H1 (cell line): Measurements from ENCODE around the gene ADAMTS15. TPM values are rescaled to one million over a fixed set of nuclear protein-coding genes. Genes with fewer than 3 reads are reported as not detected.

Experiments used
- CTCF ChIA-PET: fragments of 300-600 bp; sonication (Branson Sonifier 250); formaldehyde crosslinking; loops from one replicate; lab custom pipeline; 2021; ENCODE audit not compliant: partially characterized antibody; lab: Charles Lee
- POLR2A ChIA-PET: fragments of 300-600 bp; sonication (Branson Sonifier 250); formaldehyde crosslinking; loops from one replicate; lab custom pipeline; 2021; ENCODE audit warnings: inconsistent platforms; ENCODE audit not compliant: partially characterized antibody; lab: Charles Lee
- DNase-seq, 2 experiments: peaks; one replicate each; pipeline versions ENCODE4 v3.0.0 to v3.0.0-alpha.2; 2010 to 2022; ENCODE audit warnings: low spot score in 2 of 2, low read depth in 1 of 2, mixed read lengths in 1 of 2
- FAIRE-seq: peaks from 2 replicates; lab custom pipeline; 2011; peaks lifted over from hg19 to GRCh38; lab: Jason Lieb, UNC
- H2AFZ ChIP-seq: 2 replicates; pipeline ENCODE4 v1.8.1; 2012; ENCODE audit warnings: low read length, inconsistent platforms
- H2AK5ac ChIP-seq: 2 replicates; pipeline ENCODE4 v1.6.1; 2013; ENCODE audit warnings: low read depth, low read length
- H2BK120ac ChIP-seq: replicated peaks from 2 replicates; pipeline ENCODE3; 2013; ENCODE audit warnings: low read depth, low read length, inconsistent platforms
- H2BK12ac ChIP-seq: 2 replicates; pipeline ENCODE4 v1.6.1; 2013; ENCODE audit warnings: low read depth, low read length
- H2BK15ac ChIP-seq: 2 replicates; pipeline ENCODE4 v1.6.1; 2013; ENCODE audit warnings: low read length
- H2BK20ac ChIP-seq: 2 replicates; pipeline ENCODE4 v1.6.1; 2013; ENCODE audit warnings: low read length
- H2BK5ac ChIP-seq: 2 replicates; pipeline ENCODE4 v1.6.1; 2013; ENCODE audit warnings: low read depth, low read length
- H3K14ac ChIP-seq: 2 replicates; pipeline ENCODE4 v1.6.1; 2013; ENCODE audit warnings: inconsistent platforms; ENCODE audit not compliant: insufficient read length
- H3K18ac ChIP-seq: 2 replicates; pipeline ENCODE4 v1.6.1; 2013; ENCODE audit warnings: low read length; ENCODE audit errors: extremely low read depth
- H3K23ac ChIP-seq: 2 replicates; pipeline ENCODE4 v1.6.1; 2013; ENCODE audit warnings: inconsistent platforms; ENCODE audit not compliant: insufficient read length
- H3K23me2 ChIP-seq: 2 replicates; pipeline ENCODE4 v1.6.1; 2013; ENCODE audit warnings: low read depth, low read length
- H3K27ac ChIP-seq: 2 replicates; pipeline ENCODE4 v1.6.1; 2011; ENCODE audit warnings: low read depth, low read length, inconsistent platforms
- H3K27me3 ChIP-seq, 4 experiments: replicated peaks in 1 of 4; 1 replicate in 1 of 4; 2 replicates in 3 of 4; pipeline versions ENCODE4 v1.6.1 to v1.8.1; 2011 to 2013; ENCODE audit warnings: low read length in 3 of 4, mild to moderate bottlenecking in 3 of 4, inconsistent platforms in 2 of 4, mixed read lengths in 2 of 4, moderate library complexity in 1 of 4; ENCODE audit not compliant: control insufficient read depth in 3 of 4, insufficient read depth in 3 of 4; ENCODE audit errors: extremely low read depth in 1 of 4
- H3K36me3 ChIP-seq, 4 experiments: 2 replicates each; pipeline versions ENCODE4 v1.6.1 to v1.8.1; 2011 to 2013; ENCODE audit warnings: mild to moderate bottlenecking in 4 of 4, low read length in 3 of 4, moderate library complexity in 2 of 4, control low read depth in 1 of 4, inconsistent platforms in 1 of 4; ENCODE audit not compliant: insufficient read depth in 4 of 4, control insufficient read depth in 2 of 4
- H3K4ac ChIP-seq: replicated peaks from 2 replicates; pipeline ENCODE3; 2013; ENCODE audit warnings: low read length, low read depth, mixed read lengths, inconsistent platforms; ENCODE audit not compliant: insufficient read length
- H3K4me1 ChIP-seq, 4 experiments: replicated peaks in 1 of 4; 1 replicate in 1 of 4; 2 replicates in 3 of 4; pipeline versions ENCODE4 v1.6.1 to v1.8.1; 2011 to 2013; ENCODE audit warnings: low read length in 3 of 4, inconsistent platforms in 2 of 4, mixed read lengths in 1 of 4; ENCODE audit not compliant: insufficient read depth in 4 of 4, control insufficient read depth in 3 of 4
- H3K4me2 ChIP-seq, 2 experiments: 2 replicates each; pipeline versions ENCODE4 v1.6.1 to v1.8.1; 2011 to 2013; ENCODE audit warnings: low read depth in 2 of 2, low read length in 2 of 2, control low read depth in 1 of 2, inconsistent platforms in 1 of 2, mild to moderate bottlenecking in 1 of 2; ENCODE audit not compliant: insufficient read depth in 1 of 2
- H3K4me3 ChIP-seq, 4 experiments: fragments of 200-600, 300-600 bp in 1 of 4; sonication (generic), shearing (Covaris generic), sonication (Bioruptor Twin) in 1 of 4; 2 replicates each; pipeline versions ENCODE4 v1.5.1 to v1.8.1; 2011 to 2016; ENCODE audit warnings: low read length in 4 of 4, low read depth in 3 of 4, control low read depth in 2 of 4, inconsistent platforms in 2 of 4, mild to moderate bottlenecking in 2 of 4, mixed read lengths in 1 of 4, moderate library complexity in 1 of 4; ENCODE audit not compliant: insufficient read depth in 2 of 4; ENCODE audit errors: extremely low read depth in 1 of 4
- H3K56ac ChIP-seq: replicated peaks from 2 replicates; pipeline ENCODE3; 2013; ENCODE audit warnings: low read depth, mild to moderate bottlenecking, mixed read lengths, low read length, inconsistent platforms; ENCODE audit not compliant: insufficient read length
- H3K79me1 ChIP-seq: 2 replicates; pipeline ENCODE4 v1.6.1; 2013; ENCODE audit warnings: low read depth, low read length, control low read depth
- H3K79me2 ChIP-seq, 2 experiments: 2 replicates each; pipeline versions ENCODE4 v1.6.1 to v1.8.1; 2012 to 2013; ENCODE audit warnings: low read length in 2 of 2, mild to moderate bottlenecking in 2 of 2, inconsistent platforms in 1 of 2; ENCODE audit not compliant: insufficient read depth in 2 of 2, control insufficient read depth in 1 of 2
- H3K9ac ChIP-seq, 4 experiments: replicated peaks in 1 of 4; 1 replicate in 1 of 4; 2 replicates in 3 of 4; pipeline versions ENCODE4 v1.6.1 to v1.8.1; 2011 to 2013; ENCODE audit warnings: low read depth in 3 of 4, low read length in 3 of 4, control low read depth in 2 of 4, mild to moderate bottlenecking in 2 of 4, moderate library complexity in 2 of 4, inconsistent platforms in 1 of 4; ENCODE audit errors: extremely low read depth in 1 of 4
- H3K9me3 ChIP-seq, 2 experiments: 2 replicates each; pipeline versions ENCODE4 v1.6.1 to v1.8.1; 2012 to 2013; ENCODE audit warnings: mild to moderate bottlenecking in 2 of 2, moderate library complexity in 2 of 2, control low read depth in 1 of 2, inconsistent platforms in 1 of 2, low read depth in 1 of 2, low read length in 1 of 2, mixed read lengths in 1 of 2; ENCODE audit not compliant: insufficient read depth in 2 of 2
- H4K20me1 ChIP-seq, 2 experiments: replicated peaks in 1 of 2; 2 replicates each; pipeline versions ENCODE3 to v1.8.1; 2011 to 2013; ENCODE audit warnings: inconsistent platforms in 2 of 2, low read length in 2 of 2, mild to moderate bottlenecking in 1 of 2; ENCODE audit not compliant: insufficient read depth in 2 of 2, control insufficient read depth in 1 of 2
- H4K5ac ChIP-seq: 2 replicates; pipeline ENCODE4 v1.6.1; 2013; ENCODE audit warnings: low read length, low read depth, mixed read lengths, inconsistent platforms; ENCODE audit not compliant: insufficient read length
- H4K8ac ChIP-seq: 2 replicates; pipeline ENCODE4 v1.8.0; 2013; ENCODE audit warnings: mild to moderate bottlenecking, moderate library complexity, low read length, inconsistent platforms; ENCODE audit not compliant: insufficient read depth; ENCODE audit errors: extremely low read depth
- H4K91ac ChIP-seq: replicated peaks from 2 replicates; pipeline ENCODE3; 2013; ENCODE audit warnings: low read length, mixed read lengths, inconsistent platforms; ENCODE audit not compliant: insufficient read length
- TEAD4 ChIP-seq: IDR thresholded peaks from 2 replicates; pipeline ENCODE4 v1.6.1; 2012; ENCODE audit warnings: low read depth, low read length, inconsistent platforms, mixed read lengths
- WGBS, 2 experiments: shearing (Covaris generic) in 1 of 2; methylation state at CpG; one replicate each; pipeline versions ENCODE4 v1.1.6 to v1.1.7; 2013 to 2015; ENCODE audit warnings: low lambda C conversion rate in 2 of 2, mixed read lengths in 2 of 2, inconsistent platforms in 1 of 2, low coverage in 1 of 2, missing lambda C conversion rate in 1 of 2; ENCODE audit not compliant: insufficient replicate concordance in 2 of 2, insufficient coverage in 1 of 2, insufficient read length in 1 of 2; ENCODE audit errors: extremely low coverage in 1 of 2, missing lambda C conversion rate in 1 of 2; 5-methylcytosine and 5-hydroxymethylcytosine counted together
- polyA plus RNA-seq, 7 experiments: library from polyadenylated mRNA; depleted of rRNA in 3 of 7; stranded (reverse) in 5 of 7; unstranded in 2 of 7; fragments of >200 nt in 5 of 7; fragments of 200-250 nt in 2 of 7; gene quantifications; 1 replicate in 5 of 7; 2 replicates in 1 of 7; 4 replicates in 1 of 7; pipeline versions ENCODE4 v1.2.1 to v1.2.3, GENCODE V29; 2011 to 2013; ENCODE audit warnings: missing spikeins in 2 of 7, mixed read lengths in 2 of 7
- total RNA-seq: library from RNA; stranded (reverse); fragmentation: NEBNext Ultra II Directional; extraction: Animal tissue kit (Norgen Biotek cat#: 25700); gene quantifications from 2 replicates; pipeline ENCODE4 v1.2.1, GENCODE V29; 2021
- TF ChIP-seq, protein P1 (sequence below): IDR thresholded peaks from 2 replicates; pipeline ENCODE4 v1.6.1; 2012; ENCODE audit warnings: inconsistent platforms
- TF ChIP-seq, protein P2 (sequence below): IDR thresholded peaks from 2 replicates; pipeline ENCODE4 v1.6.1; 2012; ENCODE audit warnings: inconsistent platforms

The ADAMTS15 gene
- total and polyA plus RNA-seq, 2 of the 8 experiments (the other 6 are each of a cell fraction or from before 2014, with no cell fraction given) = 1.7 to 4.7 TPM

DNA sequence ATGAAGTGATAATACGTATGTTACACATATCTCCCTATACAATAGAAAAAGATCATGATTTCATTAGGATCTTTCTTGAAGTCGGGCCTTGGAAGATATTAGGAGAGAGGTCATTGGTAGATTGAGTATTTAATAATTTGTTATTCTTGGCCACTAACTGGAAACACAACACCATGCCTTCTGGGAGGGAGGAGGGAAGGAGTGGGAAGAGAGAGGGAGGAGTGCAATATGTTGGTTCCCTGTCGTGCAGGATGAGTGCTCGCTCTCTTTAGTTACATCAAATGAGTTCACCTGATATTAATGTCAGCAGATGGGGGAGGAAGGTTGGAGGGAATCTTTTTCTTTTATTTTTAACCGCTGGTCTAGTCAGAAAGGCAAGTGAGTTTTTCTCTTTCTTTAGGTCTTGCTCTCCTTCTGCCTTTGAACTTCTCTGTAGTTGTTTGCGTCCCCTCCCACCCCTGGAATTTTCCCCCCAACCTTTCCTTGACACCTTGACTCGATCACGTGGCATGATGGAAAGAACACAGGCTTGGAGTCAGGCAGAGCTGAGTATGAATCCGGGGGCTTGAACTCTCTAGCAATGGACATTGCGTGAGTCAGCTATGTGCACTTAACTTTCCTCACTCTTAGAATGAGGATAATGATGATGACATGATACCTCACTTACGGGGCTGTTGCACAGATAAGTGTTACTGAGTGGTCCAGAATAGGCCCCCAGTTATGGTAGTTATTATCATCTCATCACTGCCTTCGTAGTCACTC lies 6.2 kb downstream of the ADAMTS15 start:
- 78% methylated on average over 12 of the region's 12 CpGs; no CpG with 5 or more reads in 1 of the 2 experiments for WGBS, 2 experiments
- ChIA-PET CTCF (interaction anchor here (0.9 to 9.0 kb wide), 6 partner anchors 12 to 406 kb away, joined by 3 to 83 read pairs (median 5); no protein-coding TSS in a partner anchor), POLR2A (no interaction called here)
- no peaks in the 10 kb centered on the region; the same call in 1 of the 2 replicates for H3K79me1 ChIP-seq
- H4K5ac ChIP-seq = no peak overlapping the region
- no peak for DNase-seq
- H4K20me1 ChIP-seq = peaks cover 1 to 4% of the 10 kb centered on the region in 2 experiments
- no peak overlapping the region for H3K23ac ChIP-seq
- no peak overlapping the region for H2BK5ac ChIP-seq
- H3K4me3 ChIP-seq = no peak overlapping the region
- H3K4me1 ChIP-seq = peaks cover 0 to 2% (median 2%) of the 10 kb centered on the region in 4 experiments; a peak in 6 of 7 replicates
- no peak for FAIRE-seq
- H4K8ac ChIP-seq = no peak overlapping the region
- no peak overlapping the region for H2AFZ ChIP-seq
- H3K27ac ChIP-seq = no peak overlapping the region
- no peak overlapping the region for H2BK20ac ChIP-seq
- H3K27me3 ChIP-seq = peaks cover 7 to 38% (median 30%) of the 10 kb centered on the region in 4 experiments
- no peaks in the 10 kb centered on the region for H3K79me2 ChIP-seq
- no peak overlapping the region for H3K14ac ChIP-seq
- no peak overlapping the region for H2BK12ac ChIP-seq
- no peak overlapping the region for H3K4ac ChIP-seq
- no peak for TF ChIP-seq TEAD4
- TF ChIP-seq, protein P1, sequence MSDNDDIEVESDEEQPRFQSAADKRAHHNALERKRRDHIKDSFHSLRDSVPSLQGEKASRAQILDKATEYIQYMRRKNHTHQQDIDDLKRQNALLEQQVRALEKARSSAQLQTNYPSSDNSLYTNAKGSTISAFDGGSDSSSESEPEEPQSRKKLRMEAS = 0 out of 2 replicates have a peak, but pooled peaks have one; percentile 19
- TF ChIP-seq, protein P2, sequence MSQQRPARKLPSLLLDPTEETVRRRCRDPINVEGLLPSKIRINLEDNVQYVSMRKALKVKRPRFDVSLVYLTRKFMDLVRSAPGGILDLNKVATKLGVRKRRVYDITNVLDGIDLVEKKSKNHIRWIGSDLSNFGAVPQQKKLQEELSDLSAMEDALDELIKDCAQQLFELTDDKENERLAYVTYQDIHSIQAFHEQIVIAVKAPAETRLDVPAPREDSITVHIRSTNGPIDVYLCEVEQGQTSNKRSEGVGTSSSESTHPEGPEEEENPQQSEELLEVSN = peak; percentile 37; the same call in 1 of the 2 replicates
- no peak overlapping the region for H2AK5ac ChIP-seq
- no peak overlapping the region for H3K9ac ChIP-seq
- H3K56ac ChIP-seq = no peak overlapping the region
- H2BK120ac ChIP-seq = no peak overlapping the region
- H3K36me3 ChIP-seq = no peaks in the 10 kb centered on the region
- no peak overlapping the region for H3K4me2 ChIP-seq
- no peaks in the 10 kb centered on the region for H3K9me3 ChIP-seq
- H4K91ac ChIP-seq = no peak overlapping the region
- H3K18ac ChIP-seq = no peak overlapping the region
- H2BK15ac ChIP-seq = no peak overlapping the region
- H3K23me2 ChIP-seq = peaks cover 2% of the 10 kb centered on the region; the same call in 1 of the 2 replicates
